DMS114 treated with DMSO at 0.1 percent for 48 hours (cell line): ENCODE data around the gene LYZL6.
"Not testable (repeated sequence)": the region's sequence is repeated elsewhere in the genome, so short reads cannot be mapped to it uniquely, and the experiment has no call there.

ENCODE experiments used
- DNase-seq: peaks from one replicate; lab custom pipeline; 2025; ENCODE audit not compliant: unreplicated experiment; lab: John Stamatoyannopoulos, UW

LYZL6 gene

GRCh38 chr17:35948092-35948491, 4.6 kb upstream of the LYZL6 start:
- no peak for DNase-seq

- DNase-seq, result peak; percentile 67
These were observed 3.7 kb upstream of the LYZL6 start for GRCh38 chr17:35947156-35947585.

DNA sequence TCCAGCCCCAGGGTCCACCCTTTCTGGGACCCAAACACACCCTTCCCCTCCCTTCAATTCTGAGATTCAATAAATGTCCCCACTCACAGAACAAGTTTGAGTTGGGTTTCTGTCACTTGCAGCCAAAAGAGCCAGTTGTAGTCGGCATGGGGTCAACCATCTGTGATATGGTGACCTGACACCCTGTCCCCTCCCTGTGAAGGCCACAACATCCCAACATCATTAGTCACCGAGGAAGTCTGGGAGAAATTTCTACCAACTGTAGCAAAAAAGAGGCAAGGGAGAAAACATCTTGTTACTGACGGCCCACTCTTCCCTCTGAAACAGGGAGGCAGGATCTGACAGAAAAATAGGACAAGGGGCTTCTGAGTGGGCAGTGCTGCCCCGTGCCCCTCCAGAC, 638 bp upstream of the LYZL6 start:
- DNase-seq, result no peak

DNA sequence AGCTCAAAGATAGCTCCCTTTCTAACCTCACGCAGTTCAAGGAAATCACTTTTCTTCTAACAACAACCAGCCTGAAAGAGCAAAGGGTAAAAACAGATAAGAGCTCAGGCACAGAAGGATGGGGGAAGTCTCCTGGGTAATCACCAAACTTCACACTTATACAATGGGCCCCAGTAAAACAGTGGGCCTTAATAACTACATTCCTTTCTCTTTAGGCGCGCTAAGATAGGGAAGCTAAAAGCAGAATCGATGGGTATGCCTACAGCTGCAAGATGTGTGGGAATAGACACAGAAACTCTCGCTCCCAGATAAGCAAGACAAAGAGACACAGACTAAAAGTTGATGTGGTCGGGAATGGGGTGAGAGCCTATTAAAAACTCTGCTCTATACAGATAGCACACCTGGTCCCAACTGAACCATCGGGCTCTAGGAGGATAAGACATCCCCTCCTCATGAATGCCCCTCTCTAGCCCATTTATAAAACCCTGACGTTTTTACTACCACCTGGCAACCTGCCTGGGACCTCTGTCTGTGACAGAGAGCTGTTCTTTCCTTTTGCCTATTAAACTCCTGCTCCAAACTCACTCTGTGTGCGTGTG, 826 bp downstream of the LYZL6 start:
- no peak for DNase-seq

DNA sequence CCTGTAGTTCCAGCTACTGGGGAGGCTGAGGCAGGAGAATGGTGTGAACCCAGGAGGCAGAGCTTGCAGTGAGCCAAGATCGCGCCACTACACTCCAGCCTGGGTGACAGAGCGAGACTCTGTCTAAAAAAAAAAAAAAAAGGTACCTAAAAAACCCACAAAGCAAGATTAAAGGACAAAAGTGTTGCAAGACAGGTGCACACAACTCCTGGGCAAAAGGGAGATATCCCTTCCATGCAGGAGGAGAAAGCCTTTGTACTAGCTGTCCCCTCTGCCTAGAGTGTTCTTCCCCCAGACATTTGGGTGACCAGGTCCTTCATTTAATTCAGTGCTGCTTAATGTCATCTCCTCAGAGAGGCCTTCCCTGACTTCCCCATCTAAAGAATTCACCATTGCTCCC, 5.0 kb downstream of the LYZL6 start:
- DNase-seq, result not testable (repeated sequence)

DNA sequence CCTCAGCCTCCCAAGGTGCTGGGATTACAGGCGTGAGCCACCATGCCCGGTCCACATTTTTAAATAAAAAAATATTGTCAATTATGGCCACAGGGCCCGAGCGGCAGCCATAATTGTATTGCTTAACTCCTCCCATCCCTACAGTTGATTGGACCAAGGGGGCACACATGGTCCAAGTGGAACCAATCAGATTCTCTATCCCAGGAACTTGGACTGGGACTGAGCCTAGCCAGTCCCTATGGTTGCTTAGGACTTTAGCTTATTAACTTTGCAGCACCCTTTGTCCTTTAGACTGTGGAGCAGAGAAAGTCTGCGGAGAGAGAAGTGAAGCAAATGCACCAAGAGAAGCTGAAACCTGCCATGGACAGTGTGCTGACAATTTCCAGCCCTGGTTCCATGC, 7.5 kb downstream of the LYZL6 start:
- DNase-seq, result no peak

- no peak for DNase-seq
These were observed 8.8 kb downstream of the LYZL6 start for GRCh38 chr17:35934760-35935159.

DNA sequence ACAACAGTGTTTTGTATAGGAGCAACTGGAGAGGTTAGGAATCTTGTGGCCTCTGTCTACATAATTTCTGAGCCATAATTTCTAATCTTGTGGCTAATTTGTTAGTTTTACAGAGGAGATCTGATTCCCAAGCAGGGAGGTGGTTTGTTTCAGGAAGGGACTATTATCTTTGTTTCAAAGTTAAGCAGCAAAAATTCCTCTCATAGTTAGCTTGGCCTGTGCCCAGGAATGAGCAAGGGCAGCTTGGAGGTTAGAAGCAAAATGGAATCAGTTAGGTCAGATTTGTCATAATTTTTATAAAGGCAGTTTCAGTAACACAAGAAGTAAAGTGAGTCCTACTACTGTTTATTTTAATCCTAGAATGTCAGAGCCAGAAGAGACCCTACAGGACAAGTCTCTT, 10.9 kb downstream of the LYZL6 start:
- no peak for DNase-seq

DNA sequence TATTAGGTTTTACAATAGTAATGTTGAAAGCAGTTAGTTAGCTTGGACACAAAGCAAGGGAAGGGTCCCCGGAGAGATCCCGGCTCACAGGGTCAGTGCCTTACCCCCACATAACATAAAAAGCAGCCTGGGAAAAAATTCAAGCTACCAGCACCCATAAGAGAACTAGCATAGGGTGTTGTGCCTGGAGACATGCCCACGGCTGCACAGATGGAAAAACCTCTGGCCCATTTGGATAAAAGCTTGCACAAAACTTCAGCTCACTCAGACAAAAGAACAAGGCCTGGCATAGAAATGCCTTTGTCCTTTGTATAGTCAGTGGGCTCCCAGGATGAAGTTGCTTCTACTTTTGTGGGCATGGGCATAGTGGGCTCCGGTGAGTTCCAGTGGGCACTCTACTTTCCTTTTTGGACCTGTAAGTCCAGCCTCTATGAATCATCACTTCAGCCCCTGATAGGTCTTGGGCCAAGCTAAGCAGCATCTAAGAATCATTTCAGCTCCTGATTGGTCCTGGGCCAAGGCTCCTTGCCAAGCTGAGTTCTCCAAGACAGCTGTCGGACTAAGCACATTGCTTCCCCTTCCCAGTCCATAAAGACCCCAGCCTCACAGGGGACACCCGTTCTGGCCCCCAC, 11.6 kb downstream of the LYZL6 start:
- DNase-seq, result no peak

- DNase-seq, result peak; percentile 80
These were observed 13.1 kb downstream of the LYZL6 start, which contains the start of gene RDM1 for GRCh38 chr17:35930211-35931065. TSS of gene RDM1 (minus strand) at chr17:35930773. CDS start at chr17:35930727, 46 bp downstream.

DNA sequence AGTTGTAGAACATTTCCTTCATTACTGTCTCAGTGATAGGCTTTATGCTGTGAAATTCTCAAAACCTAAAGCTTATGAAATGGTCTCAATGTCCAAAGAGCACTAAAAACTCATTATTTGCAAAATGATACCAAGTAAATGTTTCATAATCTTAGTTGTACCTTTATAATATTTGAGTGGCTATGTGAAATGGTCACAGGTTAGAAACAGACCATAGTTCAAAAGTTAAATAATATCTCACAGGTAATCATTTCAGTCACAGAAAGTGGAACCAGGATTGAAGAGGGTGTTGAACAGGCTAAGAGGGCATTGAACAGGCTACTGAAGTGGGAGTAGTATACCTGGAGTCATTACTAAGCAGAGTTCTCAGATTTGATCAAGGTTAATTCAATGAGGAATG, 15.8 kb downstream of the LYZL6 start:
- DNase-seq, result no peak

DNA sequence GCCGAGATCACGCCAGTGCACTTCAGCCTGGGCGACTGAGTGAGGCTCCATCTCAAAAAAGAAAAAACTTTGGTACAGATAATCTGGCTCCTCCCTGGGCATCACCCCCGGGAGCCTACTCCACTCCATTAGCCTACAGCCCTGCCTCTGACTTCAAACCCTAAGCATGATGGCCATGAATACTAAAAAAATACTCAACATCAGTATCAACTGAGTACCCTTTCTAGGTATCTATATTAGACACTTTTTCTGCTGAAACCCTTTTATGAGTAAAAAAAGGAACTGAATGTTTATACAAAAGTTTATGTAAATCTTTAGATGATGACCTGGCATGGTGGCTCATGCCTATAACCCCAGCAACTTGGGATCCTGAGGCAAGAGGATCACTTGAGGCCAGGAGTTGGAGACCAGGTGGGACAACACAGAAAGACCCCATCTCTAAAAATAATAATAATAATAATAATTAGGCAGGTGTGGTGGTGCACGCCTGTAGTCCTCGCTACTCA, 19.9 kb downstream of the LYZL6 start:
- no peak for DNase-seq

GRCh38 chr17:35920229-35920628, 23.3 kb downstream of the LYZL6 start:
- DNase-seq, result no peak

DNA sequence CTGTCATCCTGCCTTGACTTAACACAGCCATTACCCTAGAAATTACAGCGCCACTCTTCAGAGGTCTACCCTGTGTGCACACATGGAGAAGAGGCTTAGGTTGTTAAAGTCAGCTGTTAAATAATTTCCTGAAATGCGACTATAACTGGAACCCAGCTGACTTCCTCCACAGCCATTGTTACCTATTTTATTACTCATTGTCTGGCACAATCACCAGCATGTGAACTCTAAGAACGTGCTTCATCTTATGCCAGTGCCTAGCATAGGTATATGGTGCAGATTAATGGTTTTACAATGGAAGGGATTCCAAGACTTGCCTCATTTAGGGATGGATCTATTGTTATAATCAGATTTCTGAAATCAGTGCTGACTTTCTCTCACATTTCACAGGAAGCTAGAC, 24.8 kb downstream of the LYZL6 start:
- DNase-seq, result no peak

DNA sequence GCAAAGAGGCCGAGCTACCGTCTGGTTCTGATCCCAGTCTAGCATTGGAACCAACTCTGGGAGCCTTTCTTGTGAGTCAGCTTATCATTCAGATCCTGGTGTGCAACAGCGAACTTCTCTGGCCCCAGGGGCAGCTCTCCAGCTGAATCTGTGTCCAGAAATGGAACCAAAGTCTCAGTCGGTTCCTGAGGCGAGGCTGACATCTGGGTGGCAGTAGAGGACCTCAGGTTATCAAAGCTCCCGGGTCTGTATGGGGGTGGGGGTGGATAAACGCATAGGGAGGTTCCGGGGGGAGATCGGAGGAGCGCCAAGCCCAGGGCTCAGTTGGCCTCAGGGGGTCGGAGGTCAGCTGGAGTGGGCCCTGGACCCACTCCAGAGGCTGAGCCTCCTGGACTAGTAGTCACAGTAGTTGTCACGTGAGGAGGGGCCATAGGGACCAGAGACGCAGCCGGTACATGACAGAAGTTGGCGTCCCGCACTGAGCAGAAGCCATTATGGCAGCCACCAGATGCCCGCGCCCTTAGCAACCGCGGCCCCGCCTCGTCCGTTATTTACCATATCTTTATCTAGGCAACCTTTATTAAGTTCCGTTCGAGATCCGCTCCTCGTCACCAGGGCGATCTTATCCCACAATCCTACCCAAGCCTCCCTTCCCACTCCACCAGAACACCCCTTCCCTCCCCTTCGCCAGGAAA, 25.8 kb downstream of the LYZL6 start:
- no peak for DNase-seq

DNA sequence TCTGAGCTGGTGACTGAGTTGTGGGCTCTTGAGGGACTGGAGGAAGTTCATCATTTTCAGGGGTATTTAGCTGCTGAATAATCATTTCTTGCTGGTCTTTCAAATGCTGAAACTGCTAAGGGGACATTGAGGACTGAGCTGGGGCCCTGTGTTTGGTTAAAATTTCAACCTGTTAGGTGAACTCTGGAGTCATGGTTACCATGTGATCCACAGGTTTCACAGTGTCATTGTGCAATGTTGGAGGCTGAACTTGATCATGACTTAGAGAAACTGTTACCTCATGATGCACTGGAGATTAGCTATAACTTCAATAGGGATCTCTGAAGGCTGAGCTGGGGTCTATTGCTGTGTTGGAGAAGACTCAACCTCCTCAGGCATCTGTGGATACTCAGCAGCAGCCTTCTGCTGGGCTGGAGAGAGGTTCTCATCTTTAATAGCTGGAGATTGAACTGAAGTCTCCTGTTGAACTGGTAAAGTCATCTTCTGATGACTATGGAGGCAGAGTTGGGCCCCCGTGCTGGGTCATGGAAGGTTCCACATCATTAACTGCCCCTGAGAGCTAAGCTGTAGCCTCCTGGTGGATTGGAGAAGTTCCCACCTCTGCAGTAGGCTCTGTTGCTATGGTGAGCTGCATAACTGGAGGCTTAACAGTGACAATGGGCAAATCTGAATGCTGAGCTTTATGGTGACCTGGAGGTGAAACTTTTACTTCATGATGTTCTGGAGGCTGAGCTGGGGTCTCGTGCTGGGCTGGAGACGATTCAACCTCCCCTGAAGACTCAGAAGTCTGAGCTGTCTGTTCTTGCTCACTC, 28.2 kb downstream of the LYZL6 start:
- no peak for DNase-seq

DNA sequence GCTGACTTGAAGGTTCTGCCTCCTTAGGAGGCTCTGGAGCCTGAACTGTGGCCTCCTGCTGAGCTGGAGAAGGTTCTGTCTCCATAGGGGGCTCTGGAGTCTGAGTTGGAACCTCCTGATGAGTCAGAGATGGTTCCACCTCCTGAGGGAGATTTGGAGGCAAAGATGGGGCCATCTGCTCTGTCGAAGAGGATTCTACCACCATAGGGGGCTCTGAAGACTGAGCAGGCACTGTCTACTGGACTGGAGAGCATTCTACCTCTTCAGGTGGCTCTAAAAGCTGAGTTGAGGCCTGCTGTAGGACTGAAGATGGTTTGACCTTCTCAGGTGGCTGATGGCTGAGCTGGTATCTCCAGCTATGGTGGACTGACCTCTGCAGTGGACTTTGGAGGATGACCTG, 29.2 kb downstream of the LYZL6 start:
- DNase-seq, result no peak

DNA sequence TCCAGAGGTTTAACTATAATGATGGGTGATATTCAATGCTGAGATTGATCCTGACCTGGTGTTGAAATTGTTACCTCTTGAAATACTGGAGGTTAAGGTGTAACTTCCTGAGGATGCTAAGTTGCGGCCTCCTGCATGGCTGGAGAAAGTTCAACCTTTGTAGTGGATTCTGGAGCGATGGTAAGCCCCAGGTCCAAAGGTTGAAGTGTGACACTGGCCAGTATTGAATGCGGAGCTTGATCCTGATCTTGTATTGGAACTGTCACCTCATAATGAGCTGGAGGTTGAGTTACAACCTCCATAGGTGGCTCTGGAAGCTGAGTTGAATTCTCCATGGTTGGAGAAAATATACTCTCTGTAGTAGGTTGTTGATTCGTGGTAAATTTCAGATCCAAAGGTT, 29.9 kb downstream of the LYZL6 start:
- DNase-seq, result no peak

DNA sequence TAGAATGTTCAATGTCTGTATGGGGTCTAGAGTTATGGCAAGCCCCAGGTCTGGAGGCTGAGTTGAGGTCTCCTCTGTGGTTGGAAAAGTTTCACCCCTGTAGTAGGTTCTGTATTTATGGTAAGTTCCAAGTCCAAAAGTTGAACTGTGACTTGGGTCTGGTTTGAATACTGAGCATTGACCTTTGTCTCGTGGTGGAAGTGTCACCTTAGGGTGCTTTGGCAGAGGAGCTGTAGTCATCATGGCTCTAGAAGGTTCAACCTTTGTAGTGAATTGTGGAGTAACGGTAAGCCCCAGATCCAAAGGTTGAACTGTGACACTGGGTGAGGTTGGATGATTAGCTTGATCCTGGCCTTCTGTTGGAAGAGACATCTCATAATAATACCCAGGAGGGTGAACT, 30.6 kb downstream of the LYZL6 start:
- no peak for DNase-seq

DNA sequence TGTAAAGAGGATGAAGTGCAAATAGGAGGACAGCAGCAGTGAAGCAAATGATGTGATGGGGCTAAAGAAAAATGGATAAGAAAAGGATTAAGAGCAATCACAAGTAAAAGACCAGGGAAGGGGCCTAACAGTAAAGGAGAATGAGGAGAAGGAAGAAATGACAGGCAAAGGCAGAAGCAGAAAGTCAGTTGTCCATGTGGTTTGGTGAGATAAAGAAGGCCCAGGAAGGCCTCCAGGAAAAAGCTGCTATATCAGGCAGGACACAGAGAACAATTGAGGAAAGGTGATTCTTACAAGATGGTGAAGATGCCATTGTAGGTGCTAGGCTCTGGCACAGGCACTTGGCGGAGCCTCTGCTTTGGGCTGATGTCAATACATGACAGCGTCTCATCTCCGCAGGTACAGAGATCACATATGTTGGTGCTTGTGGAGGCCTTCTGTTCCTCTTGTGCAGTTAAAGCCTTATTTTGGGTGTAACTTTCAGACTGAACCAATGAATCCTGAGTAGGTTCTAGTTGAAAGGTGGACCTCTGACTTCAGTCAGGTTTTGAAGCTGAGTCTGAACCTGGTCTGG, 31.1 kb downstream of the LYZL6 start:
- no peak for DNase-seq
